ENCODE results near the gene MYO1A.

- TF ChIP-seq CTCF (IDR thresholded peaks at IDR 0.05) (no peak), POLR2A (IDR thresholded peaks at IDR 0.05) (no peak)
Measured at GRCh38 chr12:57033431-57033830, 16.5 kb downstream of the MYO1A start.
